HG02852 (cell line): ENCODE data around the gene FEV.
"Not testable (repeated sequence)": the region's sequence is repeated elsewhere in the genome, so short reads cannot be mapped to it uniquely, and the experiment has no call there.

Experiments used
- ATAC-seq: cut with Tn5 transposase; IDR thresholded peaks from one replicate; pipeline ENCODE4 v1.9.1; 2021; ENCODE audit warnings: mild to moderate bottlenecking, moderate library complexity; ENCODE audit not compliant: unreplicated experiment

Gene FEV

GRCh38 chr2:218946621-218947020 lies 38.4 kb downstream of the FEV start:
- no peak for ATAC-seq

GRCh38 chr2:218944759-218945404 lies 40.1 kb downstream of the FEV start:
- ATAC-seq: no peak

DNA sequence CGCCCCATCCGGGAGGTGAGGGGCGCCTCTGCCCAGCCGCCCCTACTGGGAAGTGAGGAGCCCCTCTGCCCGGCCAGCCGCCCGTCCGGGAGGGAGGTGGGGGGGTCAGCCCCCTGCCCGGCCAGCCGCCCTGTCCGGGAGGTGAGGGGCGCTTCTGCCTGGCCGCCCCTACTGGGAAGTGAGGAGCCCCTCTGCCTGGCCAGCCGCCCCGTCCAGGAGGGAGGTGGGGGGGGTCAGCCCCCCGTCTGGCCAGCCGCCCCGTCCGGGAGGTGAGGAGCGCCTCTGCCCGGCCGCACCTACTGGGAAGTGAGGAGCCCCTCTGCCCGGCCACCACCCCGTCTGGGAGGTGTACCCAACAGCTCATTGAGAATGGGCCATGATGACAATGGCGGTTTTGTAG lies 53.2 kb downstream of the FEV start:
- not testable (repeated sequence) for ATAC-seq
